Left renal cortex interstitium (tissue), 4 donors: Measurements from ENCODE around the gene ARID4A. TPM values are rescaled to one million over a fixed set of nuclear protein-coding genes. Genes with fewer than 3 reads are reported as not detected.
"Not testable (repeated sequence)": the region's sequence is repeated elsewhere in the genome, so short reads cannot be mapped to it uniquely, and the experiment has no call there.

Experiments
- DNase-seq, 4 donors: peaks; one replicate each; pipeline ENCODE4 v3.0.0-alpha.2; 2013; ENCODE audit warnings: low read depth in 4 of 4, low spot score in 2 of 4, missing footprints in 1 of 4
- polyA plus RNA-seq, 4 donors: library from polyadenylated mRNA; unstranded; fragments of 120-200 nt; gene quantifications; one replicate each; pipeline ENCODE4 v1.2.1, GENCODE V29; 2013; ENCODE audit not compliant: insufficient read length in 4 of 4

ARID4A gene
- polyA plus RNA-seq, 4 donors = 25.4 to 37.2 (median 32.4) TPM

DNA sequence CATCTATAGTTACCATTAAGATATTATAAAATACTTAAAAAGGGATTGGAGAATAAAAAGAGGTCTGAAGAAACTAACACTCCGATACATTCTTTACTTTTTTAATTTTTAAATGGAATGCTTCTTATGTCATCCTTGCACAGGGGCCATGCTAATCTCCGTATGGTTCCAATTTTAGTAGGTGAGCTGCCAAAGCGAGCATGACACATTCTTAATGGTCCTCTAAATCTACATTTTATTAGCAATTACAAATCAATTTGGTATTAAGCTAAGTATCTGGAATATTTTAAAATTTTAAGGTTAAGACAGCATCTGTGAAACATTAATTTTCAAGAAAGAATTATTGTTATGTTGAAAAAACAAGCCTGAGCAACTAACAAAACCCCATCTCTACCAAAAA lies 6.2 kb upstream of the ARID4A start:
- no peak for DNase-seq

DNA sequence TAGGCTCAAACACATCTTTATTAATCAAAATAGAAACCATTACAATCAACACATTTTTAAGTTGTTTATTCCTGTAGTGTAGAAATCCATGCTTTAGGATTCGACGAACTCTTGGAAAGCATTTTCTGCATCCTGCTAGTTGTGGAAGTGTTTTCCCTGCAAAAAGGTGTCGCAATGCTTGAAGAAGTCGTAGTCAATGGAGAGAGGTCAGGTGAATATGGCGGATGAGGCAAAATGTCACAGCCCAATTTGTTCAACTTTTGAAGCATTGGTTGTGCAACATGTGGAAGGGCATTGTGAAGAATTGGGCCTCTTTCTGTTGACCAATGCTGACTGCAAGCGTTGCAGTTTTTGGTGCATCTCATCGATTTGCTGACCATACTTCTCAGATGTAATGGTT lies 4.2 kb upstream of the ARID4A start:
- DNase-seq = no peak

DNA sequence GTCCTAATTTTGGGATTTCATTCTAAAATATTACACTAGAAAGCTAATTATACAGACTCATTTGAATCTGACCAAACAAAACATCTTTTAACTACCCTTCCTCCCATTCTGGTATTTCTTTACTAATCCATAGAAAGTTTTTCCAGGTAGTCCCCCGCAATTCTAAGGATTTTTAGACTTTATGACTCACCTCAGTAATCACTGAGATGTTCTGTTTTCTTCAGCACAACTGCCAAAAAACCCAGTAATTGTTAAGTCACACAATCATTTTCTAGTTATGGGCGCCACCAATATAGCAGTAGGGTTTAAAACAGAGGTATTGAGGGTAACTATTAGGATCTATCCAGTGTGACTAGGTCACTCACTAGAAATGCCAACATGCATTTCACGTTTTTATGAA lies 1.6 kb upstream of the ARID4A start:
- no peak for DNase-seq

DNA sequence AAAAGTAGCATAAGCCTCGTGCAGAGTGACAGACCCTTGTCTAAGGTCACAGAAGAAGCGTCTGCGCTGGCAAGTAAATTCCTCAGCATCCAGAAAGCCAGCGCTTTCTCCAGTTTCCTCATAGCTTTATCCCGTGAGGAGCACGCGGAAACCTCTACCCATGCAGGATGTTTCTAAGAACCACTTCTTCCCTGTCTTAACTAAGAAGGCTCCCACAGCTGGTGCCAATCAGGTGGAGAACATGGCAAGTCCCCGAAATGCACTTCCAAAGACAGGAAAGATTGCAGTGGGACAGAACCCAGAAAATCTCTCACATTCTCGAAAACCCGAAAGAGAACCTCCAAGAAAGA lies 968 bp upstream of the ARID4A start:
- DNase-seq = no peak

DNA sequence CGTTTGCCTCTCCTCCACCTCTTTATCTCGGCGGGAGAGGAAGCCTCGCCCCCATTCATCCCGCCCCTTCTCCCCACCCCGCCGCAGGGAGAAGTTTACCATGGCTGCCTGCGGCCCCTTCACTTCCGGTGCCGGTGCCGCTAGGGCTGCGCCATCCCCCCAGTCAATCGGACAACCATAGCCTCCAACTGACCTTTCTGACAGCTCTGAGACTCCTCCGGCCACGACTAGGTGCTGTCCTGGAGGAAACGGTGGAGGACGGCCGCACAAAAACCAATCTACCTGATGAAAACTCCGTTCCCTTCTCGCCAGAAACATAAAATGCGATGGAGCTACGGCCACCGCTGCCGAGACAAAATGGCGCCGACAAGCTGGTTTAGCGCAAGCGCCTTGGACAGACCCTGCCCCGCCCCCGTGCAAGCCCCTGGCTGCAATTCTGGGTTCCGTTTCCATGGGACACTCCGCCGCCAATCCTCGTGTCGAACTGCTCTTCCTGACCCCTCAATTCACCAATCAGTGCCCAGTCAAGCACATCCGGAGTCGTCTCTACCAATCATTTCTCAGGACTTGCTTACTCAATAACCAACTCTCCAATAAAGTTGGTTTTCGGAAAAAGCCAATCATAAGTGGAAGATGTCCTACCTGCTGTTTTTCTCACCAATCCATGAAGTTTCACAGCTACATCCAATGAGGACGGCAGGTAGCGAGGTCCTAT lies 436 bp upstream of the ARID4A start:
- peak; percentile 97 to 100 (median 100) for DNase-seq

DNA sequence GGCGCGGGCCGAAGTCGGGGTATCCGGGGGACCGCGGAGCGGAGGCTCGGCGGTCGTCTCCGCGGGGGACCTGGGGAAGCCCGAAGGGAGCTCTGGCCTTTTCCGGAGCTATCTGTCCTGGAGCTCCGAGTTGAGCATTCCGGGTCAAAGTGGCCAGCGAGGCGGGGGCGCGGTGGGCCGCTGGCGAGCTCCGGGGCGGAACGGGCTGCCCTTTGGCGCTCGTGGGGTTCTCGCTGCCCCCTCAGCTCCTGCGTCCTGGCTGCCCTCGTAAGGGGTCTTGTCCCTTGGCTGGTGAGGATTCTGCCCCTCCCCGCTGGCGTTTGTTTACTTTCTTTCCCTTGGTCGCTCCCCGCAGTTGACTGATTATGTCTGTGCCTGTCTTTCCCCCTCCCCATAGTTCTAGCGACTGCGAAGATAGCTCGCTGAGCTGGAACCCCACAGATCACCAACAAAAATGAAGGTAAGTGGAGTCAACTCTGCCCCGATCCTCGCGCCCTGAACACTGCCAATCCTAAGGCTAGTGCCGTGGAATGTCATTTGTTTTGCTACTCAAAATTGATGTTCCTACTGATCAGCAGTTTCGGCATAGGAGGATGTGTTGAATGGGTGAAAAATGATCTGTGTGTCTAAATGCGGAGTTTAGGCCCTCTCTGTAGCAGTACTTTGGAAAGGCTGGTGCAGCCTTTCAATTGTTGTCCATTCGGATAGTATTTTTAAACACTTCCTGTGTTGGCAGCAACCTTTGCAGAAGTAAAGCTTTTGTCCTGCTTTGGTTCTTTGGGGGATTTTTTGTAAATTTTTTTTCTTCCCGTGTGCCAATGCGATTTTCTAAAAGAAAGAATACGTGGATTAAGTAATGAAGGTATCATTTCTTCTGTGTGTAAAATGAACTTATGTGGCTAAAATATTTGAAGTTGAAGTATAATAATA lies 1.3 kb downstream of the ARID4A start:
- peak in 3 of 4 donors; percentile 15 to 49 (median 37) for DNase-seq

DNA sequence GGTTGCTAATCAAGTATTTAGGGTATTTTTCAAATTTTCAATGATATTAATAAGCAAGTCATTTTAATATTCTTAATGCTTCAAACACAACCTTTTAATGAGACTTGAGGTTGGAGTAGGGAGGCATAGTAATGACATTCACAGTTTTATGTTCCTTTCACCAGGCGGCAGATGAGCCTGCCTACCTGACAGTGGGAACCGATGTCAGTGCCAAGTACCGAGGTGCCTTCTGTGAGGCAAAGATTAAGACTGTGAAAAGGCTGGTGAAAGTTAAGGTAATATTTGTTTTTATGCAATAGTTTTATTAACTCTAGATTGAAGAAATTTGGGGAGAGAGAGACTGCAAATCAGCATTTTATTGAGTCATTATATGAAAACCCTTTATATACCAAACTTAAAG lies 3.1 kb downstream of the ARID4A start:
- no peak for DNase-seq

DNA sequence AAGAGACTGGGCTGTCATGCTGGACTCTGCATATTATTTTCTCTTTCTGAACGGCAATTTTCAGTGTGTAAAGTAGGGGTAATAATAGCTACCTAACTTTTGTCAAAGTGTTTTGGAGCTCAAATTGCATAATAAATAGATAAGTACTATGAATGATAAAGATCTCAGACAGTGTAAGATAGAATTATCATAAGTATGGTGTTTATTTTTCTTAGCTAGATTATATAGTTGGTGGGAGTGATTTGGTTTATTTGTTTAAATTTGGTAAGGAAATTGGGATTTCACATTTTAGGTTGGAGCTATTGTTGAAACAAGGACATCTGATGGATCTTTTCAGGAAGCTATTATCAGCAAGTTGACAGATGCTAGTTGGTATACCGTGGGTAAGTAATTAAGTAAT lies 7.4 kb downstream of the ARID4A start:
- DNase-seq = no peak

DNA sequence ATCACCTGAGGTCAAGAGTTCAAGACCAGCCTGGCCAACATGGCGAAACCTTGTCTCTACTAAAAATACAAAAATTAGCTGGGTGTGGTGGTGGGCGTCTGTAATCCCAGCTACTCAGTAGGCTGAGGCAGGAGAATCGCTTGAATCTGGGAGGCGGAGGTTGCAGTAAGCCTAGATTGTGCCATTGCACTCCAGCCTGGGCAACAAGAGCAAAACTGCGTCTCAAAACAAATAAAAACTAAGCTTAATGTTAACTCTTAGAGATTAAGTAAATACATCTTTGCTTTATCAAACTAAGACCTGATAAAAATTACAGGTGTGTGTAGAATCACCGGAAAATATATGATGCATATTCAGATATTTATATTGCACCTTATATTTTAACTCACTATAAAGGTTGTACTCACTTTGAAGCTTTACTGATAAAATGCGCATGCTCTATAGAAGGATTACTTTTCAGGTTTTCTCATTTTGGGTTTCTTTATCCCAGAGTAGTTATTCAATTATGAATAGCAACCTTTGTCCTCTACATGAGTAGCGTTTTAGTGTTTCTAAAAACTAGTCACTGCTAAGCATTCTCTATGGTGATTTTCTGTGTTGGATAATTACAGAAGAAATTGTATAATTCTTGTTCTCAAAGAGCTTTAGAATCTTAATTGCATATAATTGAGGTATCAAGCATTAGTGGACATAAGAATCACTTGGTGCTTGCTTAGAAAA lies 9.4 kb downstream of the ARID4A start:
- DNase-seq = no peak

DNA sequence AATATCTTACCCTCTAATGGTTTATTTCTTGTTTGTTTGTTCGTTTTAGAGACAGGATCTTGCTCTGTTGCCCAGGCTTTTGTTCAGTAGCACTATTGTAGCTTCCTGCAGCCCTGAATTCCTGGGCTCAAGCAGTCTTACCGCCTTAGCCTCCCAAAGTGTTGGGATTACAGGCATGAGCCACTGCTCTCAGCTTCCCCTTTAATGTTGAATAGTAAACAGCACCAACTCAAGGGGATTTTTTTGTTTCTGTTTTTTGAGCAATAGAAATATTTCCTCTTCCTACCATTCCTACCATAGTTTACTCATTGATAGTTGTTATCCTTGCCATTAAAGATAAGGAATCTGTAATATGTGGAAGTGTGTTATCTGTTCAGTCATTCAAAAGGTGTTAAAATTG lies 10.7 kb downstream of the ARID4A start:
- no peak for DNase-seq

DNA sequence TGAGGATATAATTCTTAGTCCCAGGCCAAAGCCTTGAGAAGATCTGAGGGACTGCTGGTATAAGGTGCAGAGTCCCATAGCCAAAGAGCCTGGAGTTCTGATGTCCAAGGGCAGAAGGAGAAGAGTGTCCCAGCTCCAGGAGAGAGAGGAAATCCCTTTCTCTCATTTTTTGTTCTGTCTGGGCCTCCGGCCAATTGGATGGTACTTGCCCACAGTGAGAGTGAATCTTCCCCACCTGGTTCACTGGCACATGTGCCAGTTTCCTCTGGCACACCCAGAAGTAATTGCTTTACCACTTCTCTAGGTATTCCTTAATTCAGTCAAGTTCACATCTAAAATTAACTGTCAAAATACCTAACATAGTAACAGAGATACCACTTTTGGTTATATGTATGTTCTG lies 15.3 kb downstream of the ARID4A start:
- DNase-seq = no peak

DNA sequence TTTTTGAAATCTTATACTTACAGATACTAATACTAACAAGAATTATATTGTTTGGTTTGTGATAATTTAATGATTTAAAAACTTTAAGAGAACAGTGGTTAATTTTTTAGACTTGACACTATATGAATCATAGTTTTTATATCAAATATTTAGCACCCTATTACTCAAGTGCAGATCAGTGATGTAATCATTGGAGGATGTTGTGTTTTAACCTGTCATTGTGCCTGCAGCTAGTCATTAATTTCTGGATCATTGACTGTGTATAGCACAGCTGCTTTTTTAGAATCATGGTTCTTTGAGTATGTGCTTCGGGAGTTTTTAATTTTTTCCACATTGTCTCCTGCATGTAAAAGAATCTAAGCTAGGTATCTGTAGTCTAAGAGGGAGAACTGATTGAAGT lies 17.3 kb downstream of the ARID4A start:
- no peak for DNase-seq

DNA sequence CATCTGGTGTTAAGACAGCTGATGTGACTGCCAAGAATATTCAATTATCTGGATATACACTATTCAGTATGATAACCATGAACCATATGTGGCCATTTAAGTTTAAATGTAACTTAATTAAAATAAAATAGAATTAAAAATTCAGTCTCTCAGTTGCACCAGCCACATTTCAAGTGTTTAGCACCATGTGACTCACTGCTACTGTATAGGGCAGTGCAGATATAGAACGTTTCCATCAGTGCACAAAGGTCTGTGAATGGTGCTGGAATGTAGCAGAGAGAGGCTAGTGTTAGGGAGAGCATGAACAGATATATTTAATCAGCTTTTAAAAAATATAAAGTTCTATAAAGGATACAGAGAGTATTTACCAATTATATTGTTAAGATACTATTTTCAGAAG lies 28.7 kb downstream of the ARID4A start:
- no peak for DNase-seq

DNA sequence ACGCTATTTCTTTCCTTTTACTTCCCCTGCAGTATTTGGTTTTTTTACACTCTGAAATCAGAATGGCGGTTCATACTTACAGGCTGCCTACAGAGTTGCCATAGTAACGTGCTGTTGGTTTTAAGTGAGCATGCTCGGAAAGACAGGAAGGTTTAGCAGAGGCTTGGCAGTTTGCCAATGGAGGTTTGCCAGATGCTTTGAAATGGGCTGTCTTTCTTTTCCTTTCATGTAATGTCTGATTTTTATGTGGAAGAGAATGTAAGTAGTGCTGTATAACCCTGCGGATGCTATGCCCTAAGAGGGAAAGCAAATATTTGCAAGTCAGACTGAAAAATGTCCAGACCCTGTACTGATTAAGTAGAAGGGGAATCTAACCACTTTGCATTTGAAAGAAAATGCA lies 32.8 kb downstream of the ARID4A start:
- peak; percentile 74 to 94 (median 84) for DNase-seq

DNA sequence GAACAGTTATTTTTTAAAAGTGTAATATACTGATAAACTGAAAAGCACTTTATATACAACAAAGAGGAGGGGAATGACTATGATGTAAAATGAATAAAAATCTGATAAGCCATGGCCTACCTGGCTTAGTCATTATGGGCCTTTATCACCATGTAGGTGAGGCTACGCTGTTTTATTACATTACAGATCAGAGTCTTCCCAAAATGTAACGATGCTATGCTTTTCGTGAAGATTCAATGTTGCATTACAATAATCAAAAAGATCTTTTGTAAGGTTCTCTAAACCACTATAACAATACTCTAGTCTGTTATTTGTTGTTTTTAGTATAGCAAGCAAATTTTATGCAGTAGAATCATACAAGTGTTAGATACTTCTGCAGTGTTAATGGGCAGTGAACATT lies 34.2 kb downstream of the ARID4A start:
- DNase-seq = no peak

DNA sequence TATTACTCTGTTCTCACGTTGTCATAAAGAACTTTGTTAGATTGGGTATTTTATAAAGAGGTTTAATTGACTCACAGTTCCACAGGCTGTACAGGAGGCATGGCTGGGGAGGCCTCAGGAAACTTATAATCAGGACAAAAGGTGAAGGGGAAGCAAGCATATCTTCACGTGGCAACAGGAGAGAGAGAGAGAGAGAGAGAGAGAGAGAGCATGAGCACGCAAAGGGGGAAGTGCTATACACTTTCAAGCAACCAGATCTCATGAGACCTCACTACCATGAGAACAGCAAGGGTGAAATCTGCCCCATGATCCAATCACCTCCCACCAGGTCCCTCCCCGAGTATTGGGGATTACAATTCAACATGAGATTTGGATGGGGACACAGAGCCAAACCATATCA lies 41.3 kb downstream of the ARID4A start:
- not testable (repeated sequence) for DNase-seq

DNA sequence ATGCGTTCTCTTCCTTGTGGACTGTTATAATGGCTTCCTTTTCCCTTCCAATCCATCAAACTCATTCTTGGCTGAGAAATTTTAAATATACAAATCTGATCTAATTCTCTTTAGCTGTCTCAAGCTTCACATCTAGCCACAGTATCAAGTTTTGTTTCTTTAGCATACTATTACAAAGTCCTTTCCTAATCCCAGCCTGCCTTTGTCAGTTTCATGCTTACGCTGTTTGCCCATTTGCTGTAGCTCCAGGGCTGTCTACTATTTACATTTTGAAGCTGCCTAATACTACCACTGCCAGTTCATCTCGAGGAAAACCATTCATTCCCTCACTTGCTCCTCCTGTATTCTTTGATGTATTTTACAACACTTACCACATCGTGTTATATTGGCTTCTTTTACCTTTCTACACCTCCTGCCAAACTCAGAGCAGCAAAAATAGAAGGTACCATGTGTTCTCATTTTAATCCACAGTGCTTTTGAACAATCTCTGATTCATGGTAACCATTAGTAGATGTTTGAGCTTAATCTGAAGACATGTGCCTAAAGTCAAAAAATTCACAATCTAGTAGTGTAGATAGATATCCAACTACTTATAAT lies 42.9 kb downstream of the ARID4A start:
- DNase-seq = no peak

DNA sequence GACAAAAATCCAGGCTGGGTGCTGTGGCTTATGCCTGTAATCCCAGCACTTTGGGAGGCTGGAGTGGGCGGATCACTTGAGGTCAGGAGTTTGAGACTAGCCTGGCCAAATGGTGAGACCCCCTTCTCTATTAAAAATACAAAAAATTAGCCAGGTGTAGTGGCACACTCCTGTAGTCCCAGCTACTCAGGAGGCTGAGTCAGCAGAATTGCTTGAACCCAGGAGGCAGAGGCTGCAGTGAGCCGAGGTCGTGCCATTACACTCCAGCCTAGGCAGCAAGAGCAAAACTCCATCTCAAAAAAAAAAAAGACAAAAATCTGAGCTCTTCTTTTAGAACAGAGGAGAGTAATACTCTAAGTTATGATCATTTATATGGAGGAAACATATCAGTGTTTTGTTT lies 45.2 kb downstream of the ARID4A start:
- not testable (repeated sequence) for DNase-seq

DNA sequence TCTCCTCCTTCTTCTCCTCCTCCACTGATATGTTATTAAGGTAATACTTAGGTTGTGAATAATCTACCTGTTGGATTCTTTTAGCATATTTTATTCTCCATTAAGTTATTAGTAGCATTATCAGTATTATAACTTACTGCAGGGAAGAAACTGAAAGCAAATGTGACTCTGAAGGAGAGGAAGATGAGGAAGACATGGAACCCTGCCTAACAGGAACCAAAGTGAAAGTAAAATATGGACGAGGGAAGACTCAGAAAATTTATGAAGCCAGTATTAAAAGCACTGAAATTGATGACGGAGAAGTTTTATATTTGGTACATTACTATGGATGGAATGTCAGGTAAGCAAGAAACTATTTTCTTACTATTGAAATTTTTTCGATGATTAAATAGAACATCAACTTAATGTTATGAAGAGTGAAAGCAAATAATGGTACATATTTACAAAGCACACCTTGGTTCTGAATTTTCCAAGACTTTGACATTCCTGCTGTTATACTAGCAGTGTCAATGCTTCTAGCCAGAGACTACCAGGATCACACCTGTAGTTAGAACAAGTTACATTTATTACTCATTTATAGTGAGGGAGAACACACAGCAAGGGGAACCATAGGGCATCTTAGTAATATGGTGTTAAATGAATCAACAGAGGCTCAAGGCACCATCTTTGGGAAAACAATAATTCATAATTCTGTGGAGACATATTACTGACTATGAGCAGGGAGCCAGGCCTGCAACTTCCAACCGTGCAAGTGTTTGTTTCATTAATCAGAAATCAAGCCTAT lies 55.4 kb downstream of the ARID4A start:
- no peak for DNase-seq

DNA sequence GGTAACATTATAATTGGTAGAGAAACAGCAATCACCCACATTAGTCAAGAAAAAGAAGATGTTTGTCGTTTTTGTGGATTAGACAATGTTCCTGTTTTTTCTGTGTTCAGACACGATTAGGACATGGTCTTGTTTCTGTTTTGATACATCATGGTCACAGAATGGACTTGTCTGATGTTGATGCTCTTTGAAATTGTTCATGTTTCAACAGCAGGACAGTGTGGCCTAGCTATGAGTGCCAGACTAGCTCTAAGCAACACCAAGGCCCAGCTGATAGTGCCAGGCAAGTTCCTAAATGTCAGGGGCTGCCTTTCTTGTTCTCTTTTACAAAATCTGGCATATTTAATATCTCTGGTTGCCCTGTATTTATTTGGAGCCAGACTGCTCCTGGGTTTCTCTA lies 56.5 kb downstream of the ARID4A start:
- no peak for DNase-seq
